ENCODE results near the gene TMCC1. TPM values are rescaled to one million over a fixed set of nuclear protein-coding genes. Genes with fewer than 3 reads are reported as not detected.
"Not testable (repeated sequence)": the region's sequence is repeated elsewhere in the genome, so short reads cannot be mapped to it uniquely, and the experiment has no call there.

The TMCC1 gene
- total and polyA plus RNA-seq, 3 donors from 2014 or later = 46.0 to 119 (median 60.4) TPM

DNA sequence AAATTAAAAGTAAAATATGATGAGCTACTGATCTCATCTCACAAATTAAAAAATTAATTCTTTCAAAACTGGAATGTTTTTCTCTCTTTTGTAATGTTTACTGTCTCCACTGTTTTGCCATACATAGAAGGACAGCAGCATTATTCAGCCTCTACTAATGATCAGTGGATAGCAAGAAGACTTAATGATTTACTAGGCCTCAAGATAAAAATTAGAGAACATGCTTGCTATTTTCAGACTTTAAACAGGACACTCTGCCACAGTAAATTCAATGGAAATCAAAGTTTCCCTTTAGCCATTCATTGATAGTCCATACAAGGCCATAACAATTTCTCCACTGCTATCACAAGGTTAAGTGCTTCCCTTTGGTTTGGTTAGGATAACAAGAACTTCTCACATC, 129.4 kb downstream of the TMCC1 start:
- H3K4me3 ChIP-seq = no peak overlapping the region
- DNase-seq = no peak
- no peaks in the 10 kb centered on the region for H3K4me1 ChIP-seq
- no peak for TF ChIP-seq POLR2A (IDR thresholded peaks at IDR 0.05)
- TF ChIP-seq, protein P1, sequence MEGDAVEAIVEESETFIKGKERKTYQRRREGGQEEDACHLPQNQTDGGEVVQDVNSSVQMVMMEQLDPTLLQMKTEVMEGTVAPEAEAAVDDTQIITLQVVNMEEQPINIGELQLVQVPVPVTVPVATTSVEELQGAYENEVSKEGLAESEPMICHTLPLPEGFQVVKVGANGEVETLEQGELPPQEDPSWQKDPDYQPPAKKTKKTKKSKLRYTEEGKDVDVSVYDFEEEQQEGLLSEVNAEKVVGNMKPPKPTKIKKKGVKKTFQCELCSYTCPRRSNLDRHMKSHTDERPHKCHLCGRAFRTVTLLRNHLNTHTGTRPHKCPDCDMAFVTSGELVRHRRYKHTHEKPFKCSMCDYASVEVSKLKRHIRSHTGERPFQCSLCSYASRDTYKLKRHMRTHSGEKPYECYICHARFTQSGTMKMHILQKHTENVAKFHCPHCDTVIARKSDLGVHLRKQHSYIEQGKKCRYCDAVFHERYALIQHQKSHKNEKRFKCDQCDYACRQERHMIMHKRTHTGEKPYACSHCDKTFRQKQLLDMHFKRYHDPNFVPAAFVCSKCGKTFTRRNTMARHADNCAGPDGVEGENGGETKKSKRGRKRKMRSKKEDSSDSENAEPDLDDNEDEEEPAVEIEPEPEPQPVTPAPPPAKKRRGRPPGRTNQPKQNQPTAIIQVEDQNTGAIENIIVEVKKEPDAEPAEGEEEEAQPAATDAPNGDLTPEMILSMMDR (IDR thresholded peaks at IDR 0.05) = no peak
- H3K9me3 ChIP-seq = no peaks in the 10 kb centered on the region
- no peak overlapping the region for H3K27ac ChIP-seq
- intact Hi-C loops (cut with DNase I; ENCODE audit: low total_unique reads) = no loop called here
- no peaks in the 10 kb centered on the region for H3K36me3 ChIP-seq (ENCODE audit: low read depth, missing control alignments)
- H3K27me3 ChIP-seq = no peaks in the 10 kb centered on the region

DNA sequence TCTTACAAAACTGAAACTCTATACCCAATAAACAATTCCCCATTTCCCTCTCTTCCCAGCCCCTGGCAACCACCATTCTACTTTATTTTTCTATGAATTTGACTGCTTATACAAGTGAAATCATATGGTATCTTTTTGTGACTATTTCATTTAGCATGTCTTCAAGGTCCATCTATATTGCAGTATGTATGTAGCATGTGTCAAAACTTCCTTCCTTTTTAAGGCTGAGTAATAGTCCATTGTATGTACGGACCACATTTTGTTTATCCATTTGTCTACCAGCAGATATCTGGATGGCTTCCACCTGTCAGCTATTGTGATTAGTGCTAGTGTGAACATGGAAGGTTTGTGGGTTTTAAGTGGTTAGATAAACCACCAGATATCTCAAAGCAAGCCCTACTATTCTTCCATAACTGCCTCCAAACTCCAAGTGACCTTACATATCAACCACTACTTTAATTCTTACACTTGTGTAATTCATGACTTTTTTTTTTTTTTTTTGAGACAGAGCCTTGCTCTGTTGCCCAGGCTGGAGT, 134.7 kb downstream of the TMCC1 start:
- no peak overlapping the region for H3K4me3 ChIP-seq
- DNase-seq = no peak
- TF ChIP-seq POLR2A (IDR thresholded peaks at IDR 0.05) = no peak
- TF ChIP-seq, protein P1 (IDR thresholded peaks at IDR 0.05) = no peak
- 82 to 85% methylated on average over 1 of the region's 1 CpG for WGBS, 2 donors
- H3K9me3 ChIP-seq = no peaks in the 10 kb centered on the region
- intact Hi-C loops (cut with DNase I; ENCODE audit: low total_unique reads) = no loop called here
- no peaks in the 10 kb centered on the region for H3K27me3 ChIP-seq
- no peaks in the 10 kb centered on the region for H3K4me1 ChIP-seq
- no peak overlapping the region for H3K27ac ChIP-seq
- no peaks in the 10 kb centered on the region for H3K36me3 ChIP-seq (ENCODE audit: low read depth, missing control alignments)

DNA sequence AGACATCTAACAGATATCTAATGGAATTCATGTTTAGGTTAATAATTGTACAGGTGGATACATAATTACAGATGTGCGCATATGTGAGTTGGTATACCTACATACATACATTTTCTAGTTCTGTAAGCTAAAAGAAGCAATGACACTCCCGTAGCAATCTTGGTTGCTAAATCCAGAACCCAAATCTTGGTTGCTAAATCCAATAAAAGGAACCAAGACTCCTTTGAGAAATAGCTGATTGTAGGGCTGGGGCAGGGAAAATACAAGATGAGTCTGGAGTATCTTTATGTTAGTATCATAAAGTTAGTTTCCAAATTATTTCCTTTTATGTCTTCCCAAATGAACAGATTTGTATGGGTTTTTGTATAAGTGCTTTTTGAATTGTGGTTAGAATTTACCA, 135.2 kb downstream of the TMCC1 start:
- no peak for DNase-seq
- Histone ChIP-seq H3K27me3 (no peaks in the 10 kb centered on the region), H3K4me3 (no peak overlapping the region), H3K27ac (no peak overlapping the region), H3K36me3 (ENCODE audit: low read depth, missing control alignments) (no peaks in the 10 kb centered on the region), H3K9me3 (no peaks in the 10 kb centered on the region), H3K4me1 (no peaks in the 10 kb centered on the region)
- WGBS, 2 donors = 88 to 97% methylated on average over 2 of the region's 2 CpGs
- intact Hi-C loops (cut with DNase I; ENCODE audit: low total_unique reads) = no loop called here
- no peak for TF ChIP-seq POLR2A (IDR thresholded peaks at IDR 0.05)
- TF ChIP-seq, protein P1 (IDR thresholded peaks at IDR 0.05) = no peak

DNA sequence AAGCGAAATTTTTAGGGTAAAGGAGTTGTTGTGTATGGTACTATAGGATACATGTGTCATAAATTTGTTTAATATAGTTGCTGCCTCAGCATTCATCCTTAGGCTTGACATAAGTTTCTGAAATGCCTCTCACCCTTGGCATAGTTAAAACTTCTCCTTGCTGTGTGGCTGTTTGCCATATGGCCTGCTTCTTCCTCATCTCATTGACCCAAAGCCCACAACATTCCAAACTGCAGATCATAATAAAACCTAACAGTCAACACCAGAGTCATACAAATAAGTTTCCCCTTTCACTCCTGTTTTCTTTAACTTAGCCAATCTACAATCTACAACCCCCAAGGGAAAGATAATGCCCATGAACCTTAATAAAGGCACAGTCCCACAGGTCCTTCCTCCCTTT, 136.6 kb downstream of the TMCC1 start:
- H3K36me3 ChIP-seq (ENCODE audit: low read depth, missing control alignments) = no peaks in the 10 kb centered on the region
- DNase-seq = no peak
- 91 to 96% methylated on average over 1 of the region's 1 CpG for WGBS, 2 donors
- H3K27me3 ChIP-seq = no peaks in the 10 kb centered on the region
- H3K4me3 ChIP-seq = no peak overlapping the region
- intact Hi-C loops (cut with DNase I; ENCODE audit: low total_unique reads) = no loop called here
- TF ChIP-seq, protein P1 (IDR thresholded peaks at IDR 0.05) = no peak
- TF ChIP-seq POLR2A (IDR thresholded peaks at IDR 0.05) = no peak
- no peaks in the 10 kb centered on the region for H3K9me3 ChIP-seq
- H3K4me1 ChIP-seq = no peaks in the 10 kb centered on the region
- H3K27ac ChIP-seq = no peak overlapping the region

DNA sequence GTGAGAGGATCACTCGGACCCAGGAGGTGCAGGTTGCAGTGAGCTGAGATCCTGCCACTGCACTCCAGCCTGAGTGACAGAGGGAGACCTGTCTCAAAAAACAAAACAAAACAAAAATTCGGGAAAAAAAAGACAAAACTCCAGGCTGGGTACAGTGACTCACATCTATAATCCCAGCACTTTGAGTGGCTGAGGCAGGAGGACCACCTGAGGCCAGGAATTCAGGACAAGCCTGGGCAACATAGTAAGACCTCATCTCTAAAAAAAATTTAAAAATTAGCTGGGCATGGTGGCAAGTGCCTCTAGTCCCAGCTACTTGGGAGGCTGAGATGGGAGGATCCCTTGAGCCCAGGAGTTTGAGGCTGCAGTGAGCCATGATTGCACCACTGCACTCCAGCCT, 142.4 kb downstream of the TMCC1 start:
- intact Hi-C loops (cut with DNase I; ENCODE audit: low total_unique reads); H3K27me3 ChIP-seq; H3K27ac ChIP-seq; H3K4me3 ChIP-seq; H3K9me3 ChIP-seq; H3K36me3 ChIP-seq (ENCODE audit: low read depth, missing control alignments); DNase-seq; H3K4me1 ChIP-seq: not testable (repeated sequence)
- WGBS, 2 donors = 90 to 92% methylated on average over 2 of the region's 2 CpGs
